Activated T-helper 1 cell treated with Interleukin-2 at 50 U/mL for 16 hours (primary cell): Measurements from ENCODE around the gene PSPC1.

Experiments
- DNase-seq: peaks from one replicate; pipeline ENCODE4 v3.0.0-alpha.2; 2020; ENCODE audit warnings: low read depth

PSPC1 gene

DNA sequence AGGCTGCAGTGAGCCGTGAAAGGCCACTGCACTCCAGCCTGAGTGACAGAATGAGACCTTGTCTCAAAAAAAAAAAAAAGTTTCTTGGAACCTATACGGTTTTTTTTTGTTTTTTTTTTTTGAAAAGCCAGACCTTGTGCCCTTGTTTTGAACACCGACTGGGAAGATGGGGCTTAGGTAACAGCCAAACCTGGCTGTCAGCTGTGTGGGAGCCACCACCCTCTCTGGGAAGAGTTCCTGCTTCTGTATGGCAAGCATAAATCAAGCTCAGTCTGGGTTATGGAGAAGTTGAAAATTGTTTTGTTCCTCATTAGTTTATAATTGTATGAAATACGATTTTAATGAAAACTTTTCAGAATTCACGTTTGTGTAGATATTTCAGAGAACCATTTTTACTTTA lies 109.8 kb downstream of the PSPC1 start:
- DNase-seq = no peak

DNA sequence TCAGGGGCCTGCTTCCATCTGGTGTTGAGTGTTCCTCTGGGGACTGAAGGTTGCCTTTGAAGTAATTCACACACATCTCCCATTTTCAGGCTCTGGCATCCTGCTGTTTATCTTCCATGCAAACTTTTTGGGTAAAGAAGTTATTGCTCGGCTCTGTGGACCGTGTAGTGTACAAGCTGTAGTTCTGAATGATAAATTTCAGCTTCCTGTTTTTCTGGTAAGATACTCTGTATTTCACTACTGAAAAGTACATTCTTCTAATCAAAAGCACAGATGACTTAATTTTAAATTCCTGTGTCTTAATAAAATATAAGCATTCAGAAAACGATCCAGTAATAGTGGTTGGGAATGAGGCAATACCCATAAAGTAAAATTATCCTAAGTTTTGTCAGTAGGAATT lies 112.6 kb downstream of the PSPC1 start:
- DNase-seq = no peak

DNA sequence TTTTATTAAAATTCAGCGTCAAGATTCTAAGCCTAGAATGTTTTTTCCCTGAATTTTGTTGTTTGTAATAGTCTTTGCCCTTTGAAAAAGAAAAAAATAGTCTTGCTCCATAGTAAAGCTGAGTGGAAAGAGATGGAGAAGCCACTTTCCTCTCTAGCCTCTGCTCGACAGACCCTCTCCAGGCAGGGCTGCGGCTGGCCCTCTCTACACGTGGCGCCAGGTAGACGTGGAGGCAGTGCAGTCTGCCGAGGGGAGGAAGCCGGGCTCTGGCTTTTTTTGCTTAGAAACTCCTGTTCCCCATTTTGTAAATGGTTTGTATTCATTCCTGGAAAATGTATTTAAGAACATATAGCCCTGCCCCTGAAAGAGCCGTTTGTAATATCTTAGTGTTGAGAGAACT lies 114.0 kb downstream of the PSPC1 start:
- no peak for DNase-seq

DNA sequence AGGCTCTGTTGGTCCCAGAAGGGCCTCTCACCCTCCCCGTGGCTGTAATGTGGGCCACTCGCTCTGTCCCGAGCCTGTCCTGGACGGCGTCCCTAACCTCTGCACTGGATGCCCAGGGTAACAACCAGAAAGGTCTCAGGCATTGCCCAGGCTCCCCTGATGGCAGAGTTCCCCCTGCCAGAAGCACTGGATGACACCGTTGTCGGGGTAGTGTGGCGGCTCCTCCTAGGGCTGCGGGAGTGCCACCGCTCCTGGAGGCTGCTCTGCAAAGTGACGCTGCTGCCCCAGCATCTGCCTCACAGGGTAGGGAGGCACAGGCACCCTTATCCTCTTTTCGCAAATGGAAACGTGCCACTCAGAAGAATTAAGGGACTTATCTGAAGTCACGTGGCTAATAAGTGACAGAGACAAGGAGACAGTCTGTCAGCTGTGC lies 117.3 kb downstream of the PSPC1 start:
- DNase-seq = no peak

DNA sequence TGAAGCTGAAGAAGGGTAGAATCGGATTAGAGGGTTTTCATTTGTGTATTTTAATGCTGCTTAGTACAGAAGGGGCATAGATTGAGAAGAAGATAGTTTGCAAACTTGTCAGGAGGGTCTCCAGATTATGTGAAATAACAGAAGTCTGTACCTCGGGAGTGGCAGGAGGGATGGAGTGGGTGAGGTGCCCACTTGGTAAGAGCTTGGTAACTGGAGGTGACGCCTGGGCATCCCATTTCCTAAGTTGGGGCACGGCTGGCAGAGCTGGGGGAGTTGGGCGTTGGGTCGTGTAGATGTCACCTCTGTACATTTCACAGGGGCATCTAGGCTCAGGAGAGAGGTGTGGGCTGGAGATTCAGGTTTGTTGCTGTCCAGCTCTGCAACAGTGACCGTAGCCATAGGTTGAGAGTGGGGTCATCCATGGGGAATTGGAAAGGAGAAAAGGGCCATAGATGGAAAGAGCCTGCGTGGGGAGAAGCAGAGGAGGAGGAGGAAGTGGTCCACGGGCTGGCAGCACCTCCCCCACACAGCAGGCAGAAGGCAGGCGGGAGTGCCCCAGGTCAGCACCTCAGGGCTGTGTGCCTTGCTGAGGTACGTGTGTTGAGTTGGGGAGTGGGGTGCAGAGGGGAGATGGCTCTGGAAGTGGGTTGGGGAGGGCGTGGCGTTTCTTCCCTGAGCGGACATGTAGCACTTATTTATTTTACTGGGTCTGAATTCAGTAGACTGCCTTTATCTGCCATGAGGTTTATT lies 118.1 kb downstream of the PSPC1 start:
- DNase-seq = no peak

DNA sequence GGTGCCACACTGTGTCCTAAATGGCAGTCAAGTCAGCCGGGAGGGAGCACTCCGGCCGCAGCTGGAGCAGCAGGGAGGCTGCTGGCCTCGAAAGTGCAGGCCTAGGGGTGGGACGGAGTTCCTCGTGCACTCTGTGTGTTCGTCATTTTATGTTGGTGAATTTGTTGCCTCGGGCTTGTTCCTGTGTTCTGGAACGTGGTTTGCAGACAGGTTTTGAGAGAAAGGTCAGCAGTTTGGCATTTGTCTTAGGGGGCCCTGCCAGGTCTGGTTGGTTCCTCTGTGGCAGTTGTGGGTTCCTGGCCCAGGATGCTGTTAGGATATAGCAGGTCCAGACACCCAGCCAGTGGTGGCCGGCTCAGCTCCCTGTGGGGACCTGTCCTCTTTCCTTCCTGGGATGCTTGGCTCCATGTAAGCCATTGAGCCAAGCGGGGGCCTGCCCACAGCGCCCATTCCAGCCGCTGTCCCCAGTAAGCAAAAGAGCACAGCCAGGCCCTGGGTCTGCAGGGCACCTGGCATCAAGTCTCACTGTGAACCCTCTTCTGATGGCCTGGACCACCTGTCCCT lies 119.2 kb downstream of the PSPC1 start:
- DNase-seq = no peak

DNA sequence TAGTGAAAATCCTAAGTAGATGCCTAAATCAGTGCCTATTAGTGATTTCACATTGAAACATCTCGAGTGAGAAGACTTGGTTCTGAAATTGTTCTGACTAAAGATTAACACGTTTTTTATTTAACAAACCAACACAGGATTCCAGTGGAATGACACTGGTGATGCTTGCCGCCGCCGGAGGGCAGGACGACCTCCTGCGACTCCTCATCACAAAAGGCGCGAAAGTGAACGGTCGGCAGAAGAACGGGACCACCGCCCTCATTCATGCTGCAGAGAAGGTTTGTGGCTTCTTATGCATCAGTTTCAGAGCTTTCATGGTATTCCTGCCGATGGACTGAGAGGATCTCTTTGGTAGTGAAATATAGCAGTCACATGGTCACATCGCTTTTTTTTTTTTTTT lies 121.2 kb downstream of the PSPC1 start:
- DNase-seq = no peak

DNA sequence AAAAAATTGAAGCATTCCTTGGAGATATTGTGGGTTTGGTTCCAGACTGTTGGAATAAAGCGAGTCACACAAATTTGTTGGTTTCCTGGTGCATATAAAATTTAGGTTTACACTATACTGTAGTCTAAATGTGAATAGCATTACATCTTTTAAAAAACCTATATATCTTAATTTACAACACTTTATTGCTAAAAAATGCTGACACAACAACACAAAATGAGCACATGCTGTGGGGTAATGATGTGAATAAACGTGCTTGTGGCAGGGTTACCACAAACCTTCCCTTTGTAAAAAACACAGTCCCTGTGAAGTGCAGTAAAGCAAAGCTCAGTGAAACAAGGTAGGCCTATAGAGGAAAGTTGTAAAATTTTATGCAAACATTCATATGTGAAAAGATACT lies 121.6 kb downstream of the PSPC1 start:
- DNase-seq = no peak

DNA sequence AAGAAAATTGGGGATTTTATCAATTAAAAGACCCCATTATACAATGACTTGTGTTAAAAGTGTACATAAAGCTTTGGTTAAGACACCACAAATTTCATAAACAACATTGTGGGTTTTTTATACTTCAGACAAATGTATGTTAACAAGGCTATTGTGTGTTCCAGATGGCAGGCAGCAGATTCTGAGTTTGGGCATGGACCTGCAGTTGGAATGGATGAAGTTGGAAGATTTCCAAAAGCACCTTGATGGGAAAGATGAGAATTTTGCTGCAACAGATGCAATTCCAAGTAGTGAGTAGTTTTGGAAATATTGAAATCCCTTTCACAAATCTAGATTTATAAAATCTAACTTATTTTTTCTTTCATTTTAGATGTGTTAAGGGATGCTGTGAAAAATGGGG lies 123.9 kb downstream of the PSPC1 start:
- no peak for DNase-seq

DNA sequence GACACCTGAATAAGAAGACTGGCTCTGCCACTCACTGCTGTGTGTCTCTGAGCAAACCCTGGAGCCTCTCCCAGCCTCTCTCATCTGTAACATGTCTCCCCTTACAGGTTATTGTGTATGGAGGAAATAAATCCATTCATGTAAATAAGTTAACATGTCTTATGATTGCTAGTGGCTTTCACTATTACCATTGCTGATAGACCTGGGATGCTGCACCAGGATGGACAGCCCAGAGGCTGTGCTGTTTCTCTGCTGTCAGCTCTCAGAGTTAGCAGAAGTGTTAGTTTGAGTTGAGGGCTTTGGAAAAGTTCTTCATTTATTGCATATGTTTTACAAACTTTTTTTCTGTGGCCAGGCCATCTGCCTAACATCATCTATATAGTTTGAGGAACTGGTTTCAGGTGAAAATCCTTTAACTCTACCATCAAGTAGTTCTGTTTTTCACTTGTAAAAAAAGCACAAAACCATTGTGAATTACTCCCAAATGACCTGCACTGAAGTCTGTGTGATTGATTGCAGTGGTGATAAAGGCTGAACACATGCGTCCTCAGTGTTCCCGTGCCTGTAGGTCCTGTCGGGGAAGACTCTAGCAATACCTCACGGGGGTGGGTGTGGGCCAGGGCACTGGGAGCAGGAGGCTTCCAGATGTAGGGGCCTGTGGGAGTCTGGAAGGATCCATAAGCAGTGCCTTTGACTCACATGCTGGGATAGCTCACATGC lies 124.7 kb downstream of the PSPC1 start:
- no peak for DNase-seq
